ENCODE measurements around the gene CRACR2B. TPM values are rescaled to one million over a fixed set of nuclear protein-coding genes. Genes with fewer than 3 reads are reported as not detected.
A peak's percentile ranks its signal among the peaks of the same experiment; 100 is the strongest.

The CRACR2B gene
- total RNA-seq, 1 donor from 2014 or later: 0.53 TPM

DNA sequence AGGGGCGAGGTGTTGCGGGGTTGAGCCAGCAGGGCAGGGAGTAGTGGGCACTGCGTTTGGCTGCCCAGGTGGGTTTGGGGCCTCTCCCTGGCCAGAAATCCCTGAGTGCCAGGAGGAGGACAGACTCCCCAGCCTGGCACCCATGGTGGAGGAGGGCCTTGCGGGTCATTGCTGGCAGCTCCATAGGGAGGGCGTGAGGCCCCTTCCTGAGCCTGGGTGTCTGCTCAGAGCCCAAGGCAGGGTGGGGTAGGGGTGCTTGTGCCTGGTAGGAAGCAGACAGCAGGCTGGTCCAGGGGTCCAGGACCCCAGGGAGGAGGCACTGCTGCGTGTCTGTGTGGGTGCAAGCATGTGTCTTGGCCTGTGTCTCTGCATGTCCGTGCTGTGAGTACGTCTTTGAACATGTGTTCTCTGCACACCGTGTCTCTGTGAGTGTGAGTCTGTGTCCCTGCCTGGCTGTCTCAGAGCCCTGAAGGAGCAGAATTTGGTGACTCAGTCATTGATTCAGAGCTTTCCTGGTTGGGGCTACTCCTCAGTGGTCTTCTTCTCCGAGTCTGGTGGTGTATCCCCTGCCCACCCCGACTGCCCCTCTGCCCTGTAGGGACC lies 18.9 kb downstream of the CRACR2B start:
- DNase-seq (ENCODE audit: low read depth) (peak; percentile 87), FAIRE-seq (peak; percentile 90)
- TF ChIP-seq, protein P1, sequence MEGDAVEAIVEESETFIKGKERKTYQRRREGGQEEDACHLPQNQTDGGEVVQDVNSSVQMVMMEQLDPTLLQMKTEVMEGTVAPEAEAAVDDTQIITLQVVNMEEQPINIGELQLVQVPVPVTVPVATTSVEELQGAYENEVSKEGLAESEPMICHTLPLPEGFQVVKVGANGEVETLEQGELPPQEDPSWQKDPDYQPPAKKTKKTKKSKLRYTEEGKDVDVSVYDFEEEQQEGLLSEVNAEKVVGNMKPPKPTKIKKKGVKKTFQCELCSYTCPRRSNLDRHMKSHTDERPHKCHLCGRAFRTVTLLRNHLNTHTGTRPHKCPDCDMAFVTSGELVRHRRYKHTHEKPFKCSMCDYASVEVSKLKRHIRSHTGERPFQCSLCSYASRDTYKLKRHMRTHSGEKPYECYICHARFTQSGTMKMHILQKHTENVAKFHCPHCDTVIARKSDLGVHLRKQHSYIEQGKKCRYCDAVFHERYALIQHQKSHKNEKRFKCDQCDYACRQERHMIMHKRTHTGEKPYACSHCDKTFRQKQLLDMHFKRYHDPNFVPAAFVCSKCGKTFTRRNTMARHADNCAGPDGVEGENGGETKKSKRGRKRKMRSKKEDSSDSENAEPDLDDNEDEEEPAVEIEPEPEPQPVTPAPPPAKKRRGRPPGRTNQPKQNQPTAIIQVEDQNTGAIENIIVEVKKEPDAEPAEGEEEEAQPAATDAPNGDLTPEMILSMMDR (IDR thresholded peaks at IDR 0.05; ENCODE audit: insufficient read depth, low read length, severe bottlenecking): no peak
- H3K27me3 ChIP-seq (ENCODE audit: control insufficient read depth, insufficient read depth, low read length): no peaks in the 10 kb centered on the region
- H3K4me3 ChIP-seq (ENCODE audit: low read depth, low read length): no peak overlapping the region
- H3K36me3 ChIP-seq (ENCODE audit: control insufficient read depth, insufficient read depth, low read length): no peaks in the 10 kb centered on the region

DNA sequence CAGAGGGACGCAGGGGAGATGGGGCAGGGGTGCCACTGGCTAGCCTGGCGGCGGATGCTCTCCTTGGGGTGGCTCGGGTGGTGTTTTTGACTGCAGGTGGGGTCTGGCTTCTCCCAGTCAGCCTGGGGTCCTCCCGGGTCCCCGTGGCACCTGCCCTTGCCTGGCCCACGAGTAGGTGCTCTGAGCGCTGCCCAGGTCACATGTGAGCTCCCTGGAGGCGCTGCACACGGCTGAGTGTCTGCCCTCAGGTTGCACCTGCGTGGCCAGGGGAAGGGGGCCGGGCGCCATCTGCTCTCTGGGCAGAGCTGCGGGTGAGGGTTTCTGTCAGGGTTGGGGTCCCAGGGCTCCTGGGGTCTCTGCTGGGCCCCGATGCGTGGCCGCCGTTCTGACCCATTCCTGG lies 20.2 kb downstream of the CRACR2B start:
- FAIRE-seq: no peak
- no peak for DNase-seq (ENCODE audit: low read depth)
- Histone ChIP-seq H3K36me3 (ENCODE audit: control insufficient read depth, insufficient read depth, low read length) (no peaks in the 10 kb centered on the region), H3K27me3 (ENCODE audit: control insufficient read depth, insufficient read depth, low read length) (no peaks in the 10 kb centered on the region), H3K4me3 (ENCODE audit: low read depth, low read length) (no peak overlapping the region)
- TF ChIP-seq, protein P1 (IDR thresholded peaks at IDR 0.05; ENCODE audit: insufficient read depth, low read length, severe bottlenecking): no peak

DNA sequence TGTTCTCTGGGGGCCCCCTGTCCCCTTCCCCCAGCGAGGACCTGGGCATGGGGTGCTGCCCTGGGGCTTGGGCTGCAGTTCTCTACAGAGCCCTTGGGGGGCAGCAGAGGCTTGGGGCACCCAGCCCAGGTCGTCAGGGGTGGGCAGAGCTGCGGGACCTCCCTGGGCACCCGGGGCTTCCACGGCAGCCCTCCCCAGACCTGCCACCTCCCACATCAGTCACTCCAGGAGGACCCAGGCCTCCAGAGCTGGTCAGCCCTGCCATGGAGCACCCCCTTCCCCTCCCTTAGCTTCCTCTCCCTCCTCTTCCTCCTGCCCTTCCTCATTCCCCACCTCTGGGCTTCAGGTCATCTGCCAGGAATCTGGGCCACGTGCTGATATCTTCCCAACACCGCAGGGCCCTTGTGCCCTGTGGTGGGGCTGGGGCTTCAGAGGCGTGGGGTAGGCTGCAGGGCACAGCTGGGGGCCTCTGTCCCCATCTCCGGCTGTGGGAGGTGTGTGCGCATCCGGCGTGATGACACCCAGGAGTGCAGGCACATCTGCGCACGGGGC lies 20.7 kb downstream of the CRACR2B start:
- FAIRE-seq: no peak
- no peak overlapping the region for H3K4me3 ChIP-seq (ENCODE audit: low read depth, low read length)
- DNase-seq (ENCODE audit: low read depth): no peak
- no peaks in the 10 kb centered on the region for H3K27me3 ChIP-seq (ENCODE audit: control insufficient read depth, insufficient read depth, low read length)
- TF ChIP-seq, protein P1 (IDR thresholded peaks at IDR 0.05; ENCODE audit: insufficient read depth, low read length, severe bottlenecking): peak; percentile 92
- peaks cover 1% of the 10 kb centered on the region for H3K36me3 ChIP-seq (ENCODE audit: control insufficient read depth, insufficient read depth, low read length)

DNA sequence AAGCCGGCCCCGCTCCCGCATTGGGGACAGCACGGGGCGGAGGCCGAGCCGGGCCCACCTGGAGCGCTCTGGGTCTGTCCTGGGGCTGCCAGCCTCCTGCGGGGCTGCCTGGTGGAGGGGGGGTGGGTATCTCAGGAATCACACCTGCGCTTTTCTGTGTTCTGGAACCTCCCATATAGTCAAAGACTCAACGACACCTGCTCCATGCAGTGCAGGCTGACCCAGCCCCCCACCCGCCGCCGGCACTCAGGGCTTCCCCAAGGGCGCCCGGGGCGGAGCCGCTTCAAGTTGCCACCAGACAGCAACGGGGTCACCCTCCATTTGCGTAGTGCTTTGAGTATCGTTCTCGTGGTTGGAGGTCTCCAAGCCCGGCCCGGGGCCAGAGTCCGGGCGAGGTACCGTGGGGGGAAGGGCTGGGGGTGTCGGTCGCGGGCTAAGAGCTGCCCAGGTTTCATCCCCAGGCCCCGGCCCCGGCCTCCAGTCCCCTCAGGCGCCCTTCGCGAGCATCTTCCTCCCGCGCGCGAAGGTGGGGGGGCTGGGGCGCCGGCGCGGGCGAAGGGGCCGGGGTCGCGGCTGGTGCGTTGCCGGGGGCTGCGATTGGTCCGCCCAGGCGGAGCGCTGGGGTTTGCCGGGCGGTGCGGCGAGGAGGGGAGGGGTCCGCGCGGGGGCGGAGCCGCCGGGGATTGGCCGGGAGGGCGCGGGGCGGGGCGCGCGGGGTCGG lies 21.5 kb downstream of the CRACR2B start:
- Histone ChIP-seq H3K4me3 (ENCODE audit: low read depth, low read length) (peak overlapping the region; percentile 18), H3K36me3 (ENCODE audit: control insufficient read depth, insufficient read depth, low read length) (peaks cover 1% of the 10 kb centered on the region), H3K27me3 (ENCODE audit: control insufficient read depth, insufficient read depth, low read length) (no peaks in the 10 kb centered on the region)
- DNase-seq (ENCODE audit: low read depth) (no peak), FAIRE-seq (no peak)
- TF ChIP-seq, protein P1 (IDR thresholded peaks at IDR 0.05; ENCODE audit: insufficient read depth, low read length, severe bottlenecking): no peak

DNA sequence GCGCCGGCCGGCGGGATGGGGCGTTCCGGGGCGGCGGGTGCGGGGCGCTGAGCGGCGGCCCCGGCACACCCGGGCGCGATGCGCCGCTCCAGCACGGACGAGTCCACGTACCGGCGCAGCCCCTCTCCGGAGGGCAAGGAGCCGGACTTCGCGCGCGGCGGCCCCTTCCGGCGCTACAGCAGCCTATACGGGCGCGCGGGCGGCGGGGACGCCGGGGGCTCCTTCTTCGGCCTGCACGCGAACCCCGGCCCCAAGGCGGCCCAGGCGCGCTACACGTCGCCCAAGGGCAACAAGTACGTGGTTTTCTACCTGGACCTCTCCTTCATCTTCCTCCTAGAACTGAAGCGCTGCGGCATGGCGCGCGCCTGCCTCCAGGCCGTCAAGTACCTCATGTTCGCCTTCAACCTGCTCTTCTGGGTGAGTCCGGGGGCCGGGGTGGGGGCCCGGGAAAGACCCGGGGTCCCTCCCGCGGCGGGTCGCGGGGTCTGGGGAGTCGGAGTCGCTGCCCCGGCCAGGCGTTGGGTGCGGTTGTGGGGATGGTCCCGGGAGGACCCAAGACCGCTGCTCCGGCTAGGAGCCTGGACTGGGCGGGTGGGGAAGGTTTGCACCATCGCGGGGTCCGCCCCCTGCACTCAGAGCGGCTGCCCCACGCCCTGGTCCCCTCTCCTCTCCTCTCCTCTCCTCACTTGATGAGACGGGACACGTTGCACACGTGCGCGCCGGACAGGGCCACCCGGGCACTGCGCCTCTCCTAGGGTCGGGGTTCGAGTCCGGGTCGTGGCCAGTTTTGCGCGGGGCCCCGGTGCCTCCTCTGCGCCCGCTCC lies 22.4 kb downstream of the CRACR2B start:
- H3K4me3 ChIP-seq (ENCODE audit: low read depth, low read length): peak overlapping the region; percentile 18
- DNase-seq (ENCODE audit: low read depth) (no peak), FAIRE-seq (no peak)
- peaks cover 1% of the 10 kb centered on the region for H3K36me3 ChIP-seq (ENCODE audit: control insufficient read depth, insufficient read depth, low read length)
- TF ChIP-seq, protein P1 (IDR thresholded peaks at IDR 0.05; ENCODE audit: insufficient read depth, low read length, severe bottlenecking): no peak
- no peaks in the 10 kb centered on the region for H3K27me3 ChIP-seq (ENCODE audit: control insufficient read depth, insufficient read depth, low read length)
